A549 (cell line): ENCODE measurements around the gene REEP3. TPM values are rescaled to one million over a fixed set of nuclear protein-coding genes. Genes with fewer than 3 reads are reported as not detected.

Experiments
- ATAC-seq, 2 experiments: fragments of 200-7000 bp in 1 of 2; fragments of >200 bp in 1 of 2; cut with Nextera tagmentation in 1 of 2; cut with Tn5 transposase in 1 of 2; 3 replicates each; pipeline versions ENCODE4 v1.8.0 to v1.9.1; 2018 to 2020; ENCODE audit warnings: mild to moderate bottlenecking in 1 of 2, moderate library complexity in 1 of 2
- CTCF ChIA-PET: fragments of 300-600 bp; sonication (Branson Sonifier 250); formaldehyde crosslinking; extraction: SDS; loops from one replicate; lab custom pipeline; 2021; ENCODE audit warnings: antibody characterized with exemption, inconsistent platforms; lab: Yijun Ruan, JAX
- POLR2A ChIA-PET: fragments of 350-600 bp; formaldehyde crosslinking; extraction: SDS; loops from one replicate; lab custom pipeline; 2021; ENCODE audit warnings: antibody characterized with exemption, inconsistent platforms; lab: Yijun Ruan, JAX
- DNase-seq, 2 experiments: peaks; one replicate each; pipeline versions ENCODE4 v3.0.0 to v3.0.0-alpha.2; 2011 to 2016; ENCODE audit warnings: low read depth in 1 of 2, low spot score in 1 of 2
- FAIRE-seq: peaks from 2 replicates; lab custom pipeline; 2011; peaks lifted over from hg19 to GRCh38; lab: Jason Lieb, UNC
- H3K27ac ChIP-seq, 2 experiments: fragments of >200 bp; sonication (Bioruptor Twin); formaldehyde crosslinking; 3 replicates each; pipeline ENCODE4 v1.5.1; 2016 to 2017
- H3K4me1 ChIP-seq: fragments of >200 bp; sonication (Bioruptor Twin); formaldehyde crosslinking; 3 replicates; pipeline ENCODE4 v1.6.1; 2016
- H3K4me2 ChIP-seq: fragments of >200 bp; sonication (Bioruptor Twin); formaldehyde crosslinking; 3 replicates; pipeline ENCODE4 v1.6.1; 2016
- H3K4me3 ChIP-seq: fragments of >200 bp; sonication (Bioruptor Twin); formaldehyde crosslinking; 3 replicates; pipeline ENCODE4 v1.5.1; 2016
- H3K9me3 ChIP-seq: fragments of >200 bp; sonication (Bioruptor Twin); formaldehyde crosslinking; 3 replicates; pipeline ENCODE4 v1.6.1; 2016
- BCL3 ChIP-seq: fragments of >200 bp; sonication (Bioruptor Twin); formaldehyde crosslinking; IDR thresholded peaks from 3 replicates; pipeline ENCODE4 v1.6.1; 2016
- CHD2 ChIP-seq: fragments of 150-350 bp; IDR thresholded peaks from 2 replicates; pipeline ENCODE4 v1.6.1; 2014; ENCODE audit warnings: low read length; ENCODE audit not compliant: partially characterized antibody
- CHD4 ChIP-seq: fragments of 200-600 bp; sonication (generic); IDR thresholded peaks from 2 replicates; pipeline ENCODE4 v1.6.1; 2016; ENCODE audit warnings: antibody characterized with exemption, mild to moderate bottlenecking, borderline replicate concordance
- ELK1 ChIP-seq: fragments of 150-350 bp; IDR thresholded peaks from 2 replicates; pipeline ENCODE4 v1.6.1; 2014; ENCODE audit warnings: low read depth, mild to moderate bottlenecking, low read length
- EP300 ChIP-seq, 2 experiments: fragments of >200 bp; sonication (Bioruptor Twin); formaldehyde crosslinking; IDR thresholded peaks; 2 replicates in 1 of 2; 3 replicates in 1 of 2; pipeline ENCODE4 v1.6.1; 2016 to 2017
- ESRRA ChIP-seq: fragments of 150-350 bp; IDR thresholded peaks from 2 replicates; pipeline ENCODE4 v1.6.1; 2014; ENCODE audit warnings: mild to moderate bottlenecking, low read length, borderline replicate concordance
- FOSL2 ChIP-seq, 2 experiments: fragments of 450-650 bp in 1 of 2; fragments of >200 bp in 1 of 2; sonication (Bioruptor Twin) in 1 of 2; formaldehyde crosslinking; IDR thresholded peaks; 2 replicates each; pipeline versions ENCODE4 v1.5.0 to v1.6.1; 2016 to 2020; ENCODE audit warnings: mild to moderate bottlenecking in 1 of 2, moderate library complexity in 1 of 2
- HDAC2 ChIP-seq: fragments of 200-600 bp; sonication (generic); IDR thresholded peaks from 2 replicates; pipeline ENCODE4 v1.6.1; 2016
- HES2 ChIP-seq: fragments of >200 bp; sonication (Bioruptor Twin); formaldehyde crosslinking; IDR thresholded peaks from 2 replicates; pipeline ENCODE4 v1.6.1; 2016
- KDM1A ChIP-seq: fragments of 200-600 bp; sonication (generic); IDR thresholded peaks from 2 replicates; pipeline ENCODE4 v1.6.1; 2016; ENCODE audit warnings: low read depth, mild to moderate bottlenecking
- MAFK ChIP-seq: fragments of 450-650 bp; IDR thresholded peaks from 2 replicates; pipeline ENCODE4 v1.6.1; 2014; ENCODE audit not compliant: partially characterized antibody
- NPAS2 ChIP-seq: fragments of 250-450 bp; sonication (Bioruptor Pico); IDR thresholded peaks from 2 replicates; pipeline ENCODE4 v1.8.0; 2022; ENCODE audit warnings: mild to moderate bottlenecking, moderate library complexity, borderline replicate concordance
- PBX3 ChIP-seq: IDR thresholded peaks from 2 replicates; pipeline ENCODE4 v1.6.1; 2012
- RARB ChIP-seq: fragments of 250-450 bp; sonication (Bioruptor Pico); IDR thresholded peaks from 2 replicates; pipeline ENCODE4 v1.8.0; 2021; ENCODE audit warnings: mild to moderate bottlenecking, moderate library complexity
- REST ChIP-seq: fragments of 200-600 bp; sonication (generic); IDR thresholded peaks from 2 replicates; pipeline ENCODE4 v1.6.1; 2016; ENCODE audit warnings: antibody characterized with exemption, mild to moderate bottlenecking, moderate library complexity
- SMC3 ChIP-seq: fragments of >200 bp; sonication (Bioruptor Twin); formaldehyde crosslinking; IDR thresholded peaks from 3 replicates; pipeline ENCODE4 v1.6.1; 2018; ENCODE audit warnings: inconsistent platforms
- TP53 ChIP-seq: fragments of 250-450 bp; sonication (Bioruptor Pico); IDR thresholded peaks from 2 replicates; pipeline ENCODE4 v1.5.0; 2021; ENCODE audit warnings: mild to moderate bottlenecking, moderate library complexity
- ZFP36 ChIP-seq: fragments of 450-650 bp; IDR thresholded peaks from 2 replicates; pipeline ENCODE4 v1.6.1; 2014; ENCODE audit warnings: borderline replicate concordance; ENCODE audit not compliant: partially characterized antibody
- ZNF302 ChIP-seq: fragments of 250-450 bp; sonication (Bioruptor Pico); IDR thresholded peaks from 2 replicates; pipeline ENCODE4 v1.9.0; 2021; ENCODE audit warnings: inconsistent platforms, mild to moderate bottlenecking, moderate library complexity
- ZSCAN20 ChIP-seq: fragments of 250-450 bp; sonication (Bioruptor Pico); IDR thresholded peaks from 2 replicates; pipeline ENCODE4 v1.8.0; 2022; ENCODE audit warnings: mild to moderate bottlenecking, moderate library complexity
- WGBS: methylation state at CpG from one replicate; pipeline ENCODE4 v1.1.6; 2017; ENCODE audit errors: missing lambda C conversion rate; 5-methylcytosine and 5-hydroxymethylcytosine counted together
- polyA plus RNA-seq, 4 experiments: library from polyadenylated mRNA; depleted of rRNA in 3 of 4; stranded (reverse); fragments of >200 nt; fragmentation: RNase III in 1 of 4; extraction: RNeasy Plus Mini Kit Qiagen cat#74134 plus additional on column Dnase treatment in 1 of 4; gene quantifications; 2 replicates in 3 of 4; 3 replicates in 1 of 4; pipeline ENCODE4 v1.2.3, GENCODE V29; 2011 to 2017

Gene REEP3
- polyA plus RNA-seq, 2 of the 4 experiments (the other 2 are of a cell fraction), result 19.6 to 35.8 TPM

- Histone ChIP-seq H3K9me3 (no peaks in the 10 kb centered on the region), H3K4me2 (no peak overlapping the region), H3K4me3 (no peak overlapping the region), H3K4me1 (peaks cover 33% of the 10 kb centered on the region), H3K27ac (no peak overlapping the region)
- TF ChIP-seq NPAS2 (CRISPR knock-in tag) (no peak), MAFK (peak; percentile 48)
- no peak for FAIRE-seq
- ChIA-PET CTCF (interaction anchor here (0.7 kb wide), 2 partner anchors 17 to 304 kb away, joined by 3 to 7 read pairs; no protein-coding TSS in a partner anchor), POLR2A (no interaction called here)
- WGBS, result 92% methylated on average over 1 of the region's 1 CpG
- ATAC-seq, result no peak
- DNase-seq, result no peak
Measured at GRCh38 chr10:63501954-63502353, 19.2 kb upstream of the REEP3 start.

- TF ChIP-seq HES2, result no peak
- TF ChIP-seq SMC3, result no peak
- TF ChIP-seq RARB (CRISPR knock-in tag), result no peak
- TF ChIP-seq CHD2, result no peak
- TF ChIP-seq ELK1, result no peak
- no peak for TF ChIP-seq ZFP36
- TF ChIP-seq HDAC2, result peak; percentile 63; the same call in 1 of the 2 replicates
- TF ChIP-seq FOSL2 (IDR thresholded peaks at IDR 0.05), result no peak
- TF ChIP-seq FOSL2 (CRISPR knock-in tag; IDR thresholded peaks at IDR 0.05), result no peak
- no peak for TF ChIP-seq BCL3
- no peak for TF ChIP-seq EP300 (IDR thresholded peaks at IDR 0.05)
- TF ChIP-seq TP53 (CRISPR knock-in tag), result no peak
- TF ChIP-seq KDM1A, result no peak
- TF ChIP-seq ESRRA, result no peak
- no peak for TF ChIP-seq ZNF302 (CRISPR knock-in tag)
- no peak for TF ChIP-seq PBX3
- TF ChIP-seq REST, result no peak
- TF ChIP-seq ZSCAN20, result no peak
- TF ChIP-seq CHD4, result 0 out of 2 replicates have a peak, but pooled peaks have one; percentile 38
- Histone ChIP-seq H3K4me3 (no peak overlapping the region), H3K4me1 (peaks cover 30% of the 10 kb centered on the region), H3K4me2 (no peak overlapping the region), H3K9me3 (no peaks in the 10 kb centered on the region), H3K27ac (no peak overlapping the region)
- DNase-seq (no peak), ATAC-seq (no peak), FAIRE-seq (no peak)
- ChIA-PET POLR2A (interaction anchor here (1.1 kb wide), 1 partner anchor 21 kb away, joined by 5 read pairs; no protein-coding TSS in a partner anchor), CTCF (interaction anchor here (0.9 kb wide), 1 partner anchor 336 kb away, joined by 3 read pairs; no protein-coding TSS in a partner anchor)
- WGBS, result 93% methylated on average over 1 of the region's 1 CpG
Measured at GRCh38 chr10:63502832-63503231, 18.4 kb upstream of the REEP3 start.
